Frontal cortex (tissue), 4 donors: ENCODE measurements around the gene PDYN. TPM values are rescaled to one million over a fixed set of nuclear protein-coding genes. Genes with fewer than 3 reads are reported as not detected.

Experiments used
- DNase-seq, 2 donors: peaks; one replicate each; pipeline ENCODE4 v3.0.0; 2012; ENCODE audit warnings: low spot score in 2 of 2
- FAIRE-seq: peaks from 2 replicates; lab custom pipeline; 2012; peaks lifted over from hg19 to GRCh38; lab: Jason Lieb, UNC
- total RNA-seq: library from RNA; depleted of rRNA; stranded (reverse); fragments of >200 nt; gene quantifications from one replicate; pipeline ENCODE4 v1.2.3, GENCODE V29; 2014
- donor health status: control.
- donor health status: control.
- donor health status: control.

Gene PDYN
- total RNA-seq, 1 donor from 2014 or later = 16.3 TPM

DNA sequence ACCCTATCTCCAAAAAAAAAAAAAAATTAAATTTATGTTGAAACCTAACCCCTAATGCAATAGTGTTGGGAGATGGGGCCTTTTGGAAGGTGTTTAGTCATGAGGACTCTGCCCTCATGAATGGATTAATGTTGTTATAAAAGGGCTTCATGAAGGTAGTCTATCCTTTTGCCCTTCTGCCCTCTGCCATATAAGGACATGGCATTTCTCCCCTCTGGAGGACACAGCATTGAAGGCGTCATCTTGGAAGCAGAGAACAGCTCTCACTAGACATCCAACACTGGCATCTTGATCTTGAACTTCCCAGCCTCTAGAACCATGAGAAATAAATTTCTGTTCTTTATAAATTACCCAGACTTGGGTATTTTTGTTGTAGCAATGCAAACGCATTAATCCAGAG is 35.4 kb downstream of the PDYN start:
- no peak for FAIRE-seq
- no peak for DNase-seq

- no peak for DNase-seq
- FAIRE-seq = no peak
Observed at GRCh38 chr20:1955217-1955616, 38.6 kb downstream of the PDYN start.

- no peak for FAIRE-seq
Observed at GRCh38 chr20:1953621-1954020, 40.2 kb downstream of the PDYN start.

DNA sequence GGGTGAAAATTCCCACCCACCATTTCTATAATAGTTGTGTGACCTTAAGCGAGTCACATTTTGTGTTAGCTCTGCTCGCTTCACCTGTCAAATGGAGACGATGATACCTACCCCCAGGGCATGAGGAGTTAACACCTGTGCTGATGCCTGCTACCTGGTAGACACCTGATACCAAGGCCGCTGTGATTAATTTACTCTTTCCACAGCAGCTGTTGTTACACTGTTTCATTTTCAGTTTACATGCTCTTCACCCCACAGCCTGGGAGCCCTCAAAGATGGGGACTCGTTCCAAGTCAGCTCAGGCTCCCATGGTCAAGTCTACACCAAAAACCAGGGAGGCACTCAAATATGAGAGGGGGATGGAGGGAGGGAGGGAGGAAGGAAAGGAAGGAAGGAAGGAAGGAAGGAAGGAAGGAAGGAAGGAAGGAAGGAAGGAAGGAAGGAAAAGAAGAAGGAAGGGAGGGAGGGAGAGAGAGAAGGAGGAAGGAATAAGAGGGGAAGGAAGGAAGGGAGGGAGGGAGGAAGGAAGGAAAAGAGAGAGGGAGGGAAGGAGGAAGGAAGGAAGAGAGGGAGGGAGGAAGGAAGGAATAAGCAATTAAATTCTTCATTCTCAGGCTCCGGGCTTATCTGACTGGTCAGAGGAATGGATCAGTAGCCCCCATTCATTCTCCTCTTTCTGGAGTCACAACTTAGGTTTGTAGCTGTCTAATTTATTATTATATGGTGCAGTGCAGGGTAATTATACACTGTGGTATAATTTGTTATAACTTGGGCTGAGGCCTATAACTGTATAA is 40.9 kb downstream of the PDYN start:
- DNase-seq (no peak), FAIRE-seq (no peak)

More at GRCh38 chr20:1953621-1954020, 40.2 kb downstream of the PDYN start:
- DNase-seq = no peak

- FAIRE-seq (no peak), DNase-seq (no peak)
Observed at GRCh38 chr20:1951436-1952115, 42.3 kb downstream of the PDYN start.

GRCh38 chr20:1950836-1951235 is 43.0 kb downstream of the PDYN start:
- DNase-seq (no peak), FAIRE-seq (no peak)

GRCh38 chr20:1949347-1950100 is 44.3 kb downstream of the PDYN start:
- DNase-seq (no peak), FAIRE-seq (no peak)

GRCh38 chr20:1947535-1947846 is 46.4 kb downstream of the PDYN start:
- FAIRE-seq = no peak

GRCh38 chr20:1946762-1947534 is 46.9 kb downstream of the PDYN start:
- DNase-seq (no peak), FAIRE-seq (no peak)

More at GRCh38 chr20:1947535-1947846, 46.4 kb downstream of the PDYN start:
- DNase-seq = no peak

DNA sequence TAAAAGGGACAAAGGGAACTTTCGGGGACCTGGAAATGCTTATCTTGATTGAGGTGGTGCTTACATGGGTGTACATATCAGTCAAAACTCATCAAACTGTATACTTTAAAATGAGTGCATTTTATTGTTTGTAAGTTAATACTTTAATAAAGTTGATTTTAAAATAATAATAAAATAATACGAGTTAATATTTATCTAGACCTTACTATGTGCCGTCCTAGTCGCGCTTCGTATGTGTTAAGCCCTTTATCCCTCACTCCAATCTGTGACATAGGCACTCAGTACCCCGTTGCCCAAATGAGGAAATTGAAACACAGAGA is 47.5 kb downstream of the PDYN start:
- FAIRE-seq = no peak

GRCh38 chr20:1945660-1946059 is 48.2 kb downstream of the PDYN start:
- no peak for DNase-seq
- FAIRE-seq = no peak

More for the DNA sequence above, 47.5 kb downstream of the PDYN start:
- DNase-seq = no peak

DNA sequence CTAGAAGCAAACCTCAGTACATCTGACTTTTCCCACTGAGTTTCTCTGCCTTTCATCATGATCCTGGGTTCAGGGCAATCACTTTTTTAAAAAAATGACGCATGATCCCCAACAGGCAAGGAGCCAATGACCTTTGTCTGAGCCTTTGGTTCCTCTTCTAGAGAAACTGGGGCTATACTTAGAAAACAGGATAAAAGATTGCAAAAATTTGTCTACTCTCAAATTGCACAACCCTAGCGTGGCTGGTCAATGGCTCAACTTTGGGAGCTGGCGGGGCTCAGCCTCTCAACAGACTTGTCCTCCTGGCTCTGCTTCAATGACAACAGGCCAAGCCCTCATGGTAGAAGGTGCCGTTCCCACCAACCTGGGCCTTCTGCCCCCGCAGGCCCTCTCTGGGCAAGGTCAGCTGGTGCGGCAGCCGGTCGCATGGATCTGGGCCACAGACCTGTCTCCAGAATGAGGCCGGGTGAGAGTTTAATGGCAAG is 48.7 kb downstream of the PDYN start:
- DNase-seq = no peak
- no peak for FAIRE-seq

GRCh38 chr20:1944345-1945091 is 49.3 kb downstream of the PDYN start:
- no peak for FAIRE-seq

GRCh38 chr20:1943275-1944002 is 50.4 kb downstream of the PDYN start:
- DNase-seq (no peak), FAIRE-seq (no peak)

More at GRCh38 chr20:1944345-1945091, 49.3 kb downstream of the PDYN start:
- DNase-seq = no peak

DNA sequence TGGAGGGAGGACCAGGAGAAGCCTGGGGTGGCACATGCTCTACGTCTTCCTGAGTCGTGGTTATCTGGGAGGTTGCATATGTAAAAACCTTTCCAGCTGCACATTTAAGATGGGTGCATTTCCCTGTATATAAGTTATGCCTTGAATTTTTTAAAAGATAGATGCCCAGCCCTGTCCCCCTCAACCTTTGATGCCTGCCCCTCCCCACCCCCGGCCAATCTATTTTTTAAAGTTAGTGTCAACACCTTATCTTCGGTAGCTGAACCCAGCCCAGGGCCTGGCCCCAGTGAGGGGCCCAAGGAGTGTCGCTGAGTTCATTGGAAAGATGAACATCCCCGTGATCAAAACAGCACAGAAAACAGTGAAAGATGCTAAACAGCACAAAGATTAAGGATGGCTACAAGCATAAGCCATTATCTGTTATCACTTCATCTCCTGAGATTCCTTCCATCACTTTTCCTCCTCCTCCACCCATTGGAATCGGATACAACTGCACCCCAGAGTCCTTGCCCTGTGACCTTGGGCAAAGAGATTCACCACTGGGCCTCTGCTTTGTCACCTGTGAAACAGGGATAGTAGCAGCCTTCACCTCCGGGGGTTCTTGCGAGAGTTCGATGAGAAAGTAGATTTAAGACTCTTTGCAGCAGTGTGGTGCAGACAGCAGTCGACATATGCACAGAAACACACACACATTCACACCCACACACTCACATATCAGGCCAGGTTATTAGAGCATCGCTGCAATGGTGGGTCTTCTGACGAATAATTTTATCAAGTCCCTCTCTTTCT is 51.2 kb downstream of the PDYN start:
- DNase-seq (no peak), FAIRE-seq (no peak)

DNA sequence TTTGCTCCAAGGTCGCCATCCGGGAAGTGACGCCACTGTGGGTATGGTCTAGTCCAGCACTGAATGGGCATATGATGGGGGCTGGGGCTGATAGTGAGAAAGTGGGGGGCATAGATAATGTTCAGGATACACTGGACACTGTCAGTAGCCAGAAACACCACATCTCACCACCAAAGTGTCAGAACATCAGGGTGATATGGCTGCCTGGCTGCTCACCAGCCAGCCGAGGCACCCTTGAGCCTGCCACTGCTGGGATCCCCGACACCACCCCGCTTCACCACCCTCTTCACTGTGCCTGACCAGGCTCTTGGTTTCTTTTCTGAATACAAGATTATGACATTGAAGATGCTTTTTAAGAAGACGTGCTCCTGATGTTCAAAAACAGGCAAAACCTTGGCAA is 51.8 kb downstream of the PDYN start:
- no peak for DNase-seq

DNA sequence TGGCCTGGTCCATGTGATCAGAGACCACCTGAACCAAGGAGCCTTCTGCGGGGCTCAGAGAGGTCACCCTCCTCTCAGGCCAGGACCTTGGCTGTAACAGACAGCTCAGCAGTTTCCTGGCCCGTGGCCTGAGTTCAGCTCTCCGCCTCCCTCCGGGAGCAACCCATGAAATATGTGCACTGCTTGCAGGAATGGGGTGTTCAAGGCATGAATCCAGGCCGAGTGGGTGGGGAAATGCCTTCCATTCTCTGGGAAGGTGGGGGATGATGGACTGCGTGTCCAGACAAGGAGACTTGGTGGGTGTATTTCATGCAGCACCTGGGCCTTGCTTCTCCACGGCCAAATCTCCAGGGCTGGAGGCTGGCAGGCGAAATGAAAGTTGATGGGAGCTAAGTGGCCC is 52.6 kb downstream of the PDYN start:
- DNase-seq (peak in 1 of 2 donors; percentile 46), FAIRE-seq (no peak)

More for the DNA sequence above, 51.8 kb downstream of the PDYN start:
- no peak for FAIRE-seq

DNA sequence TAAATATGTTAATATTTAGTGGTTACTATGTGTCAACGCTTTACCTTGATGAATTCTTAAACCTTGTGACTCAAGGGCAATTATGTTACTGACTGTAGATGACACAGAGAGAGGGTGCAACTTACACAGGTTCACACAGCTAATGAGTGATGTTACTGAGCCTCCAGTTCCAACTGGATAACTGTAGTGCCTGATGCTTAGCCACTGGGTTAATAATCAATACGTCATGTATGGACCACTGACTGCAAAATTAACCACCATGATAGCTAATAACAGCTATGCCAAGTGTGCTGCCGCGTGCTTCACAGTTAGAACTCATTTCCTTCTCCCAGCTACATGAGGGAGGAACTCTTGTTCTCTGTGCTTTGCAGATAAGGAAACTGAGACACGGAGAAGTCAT is 53.3 kb downstream of the PDYN start:
- DNase-seq (no peak), FAIRE-seq (no peak)
